ENCODE results near the gene RBM17.

DNA sequence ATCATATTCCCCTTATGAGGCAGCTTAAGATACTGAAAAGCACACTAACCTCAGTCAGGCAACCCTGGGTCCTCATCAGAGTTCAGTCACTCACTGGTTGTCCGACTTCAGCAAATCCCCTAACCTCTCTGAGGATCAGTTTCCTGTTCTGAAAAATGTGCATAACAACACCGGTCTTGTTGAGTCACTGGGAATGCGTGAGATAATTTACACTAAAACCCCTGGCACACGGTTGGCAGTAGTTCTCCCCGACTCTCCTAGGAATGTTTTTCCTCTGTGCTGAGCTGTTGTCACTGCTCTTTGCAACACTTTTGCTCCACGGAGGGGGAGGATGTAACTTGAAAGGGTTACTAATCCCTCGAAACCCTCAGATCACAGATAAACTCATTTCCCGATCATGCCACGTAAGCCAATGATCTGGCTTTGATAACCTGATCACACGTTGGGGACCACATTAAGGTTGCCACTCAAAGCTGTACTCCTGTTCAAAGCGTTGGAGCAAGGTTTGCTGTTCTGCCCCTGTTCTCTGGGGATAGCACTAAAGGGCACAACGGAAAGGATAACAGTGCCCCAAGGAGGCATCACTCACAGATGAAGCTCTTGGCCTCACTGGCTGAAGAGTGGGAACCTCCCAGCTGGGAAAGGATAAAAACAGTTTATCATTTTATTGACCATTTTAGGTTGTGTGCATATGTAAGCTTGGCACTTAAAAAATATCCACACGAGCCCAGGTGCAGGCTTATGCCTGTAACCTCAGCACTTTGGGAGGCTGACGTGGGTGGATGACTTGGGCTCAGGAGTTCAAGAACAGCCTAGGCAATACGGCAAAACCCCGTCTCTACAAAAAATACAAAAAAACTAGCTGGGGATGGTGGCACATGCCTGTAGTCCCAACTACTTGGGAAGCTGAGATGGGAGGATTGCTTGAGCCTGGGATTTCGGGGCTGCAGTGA lies 5.0 kb upstream of the RBM17 start:
- TF ChIP-seq, protein P1, sequence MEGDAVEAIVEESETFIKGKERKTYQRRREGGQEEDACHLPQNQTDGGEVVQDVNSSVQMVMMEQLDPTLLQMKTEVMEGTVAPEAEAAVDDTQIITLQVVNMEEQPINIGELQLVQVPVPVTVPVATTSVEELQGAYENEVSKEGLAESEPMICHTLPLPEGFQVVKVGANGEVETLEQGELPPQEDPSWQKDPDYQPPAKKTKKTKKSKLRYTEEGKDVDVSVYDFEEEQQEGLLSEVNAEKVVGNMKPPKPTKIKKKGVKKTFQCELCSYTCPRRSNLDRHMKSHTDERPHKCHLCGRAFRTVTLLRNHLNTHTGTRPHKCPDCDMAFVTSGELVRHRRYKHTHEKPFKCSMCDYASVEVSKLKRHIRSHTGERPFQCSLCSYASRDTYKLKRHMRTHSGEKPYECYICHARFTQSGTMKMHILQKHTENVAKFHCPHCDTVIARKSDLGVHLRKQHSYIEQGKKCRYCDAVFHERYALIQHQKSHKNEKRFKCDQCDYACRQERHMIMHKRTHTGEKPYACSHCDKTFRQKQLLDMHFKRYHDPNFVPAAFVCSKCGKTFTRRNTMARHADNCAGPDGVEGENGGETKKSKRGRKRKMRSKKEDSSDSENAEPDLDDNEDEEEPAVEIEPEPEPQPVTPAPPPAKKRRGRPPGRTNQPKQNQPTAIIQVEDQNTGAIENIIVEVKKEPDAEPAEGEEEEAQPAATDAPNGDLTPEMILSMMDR (IDR thresholded peaks at IDR 0.05) = no peak
- TF ChIP-seq ESRRA (CRISPR knock-in tag; IDR thresholded peaks at IDR 0.05; ENCODE audit: borderline replicate concordance) = no peak
- no peak for TF ChIP-seq NR1H2 (CRISPR knock-in tag; IDR thresholded peaks at IDR 0.05)
- TF ChIP-seq NFYB (CRISPR knock-in tag; conservative IDR thresholded peaks at IDR 0.05; ENCODE audit: low read depth) = no peak
- TF ChIP-seq ZNF416 (CRISPR knock-in tag; IDR thresholded peaks at IDR 0.05) = no peak
- TF ChIP-seq GABPB1 (CRISPR knock-in tag; IDR thresholded peaks at IDR 0.05) = no peak
- TF ChIP-seq TCF7 (CRISPR knock-in tag; IDR thresholded peaks at IDR 0.05; ENCODE audit: low read depth) = no peak
